NCI-H1694 treated with DMSO at 0.1 percent for 48 hours (cell line): ENCODE measurements around the gene FYN.
A peak's percentile ranks its signal among the peaks of the same experiment; 100 is the strongest.
"Not testable (repeated sequence)": the region's sequence is repeated elsewhere in the genome, so short reads cannot be mapped to it uniquely, and the experiment has no call there.

ENCODE experiments used
- DNase-seq: peaks from one replicate; lab custom pipeline; 2025; lab: John Stamatoyannopoulos, UW

FYN gene

DNA sequence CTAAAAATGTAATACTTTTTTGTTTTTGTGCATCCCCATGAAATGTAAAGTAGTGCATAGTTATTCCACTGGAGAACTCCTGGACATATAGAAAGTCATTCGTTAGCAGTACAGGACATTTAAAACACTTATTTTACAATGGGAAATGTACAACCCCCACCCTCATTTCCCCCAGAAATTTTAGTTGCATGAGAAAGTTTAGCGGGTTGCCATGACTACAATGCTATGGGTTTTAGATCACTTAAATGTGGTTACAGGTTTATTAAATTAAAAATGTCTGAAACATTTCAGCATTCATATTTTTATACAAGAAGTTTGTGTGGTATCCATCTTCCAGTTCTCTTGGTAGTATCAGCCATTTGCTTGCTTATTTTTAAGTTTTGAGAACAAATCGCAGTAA lies 212.7 kb downstream of the FYN start:
- DNase-seq, result no peak

DNA sequence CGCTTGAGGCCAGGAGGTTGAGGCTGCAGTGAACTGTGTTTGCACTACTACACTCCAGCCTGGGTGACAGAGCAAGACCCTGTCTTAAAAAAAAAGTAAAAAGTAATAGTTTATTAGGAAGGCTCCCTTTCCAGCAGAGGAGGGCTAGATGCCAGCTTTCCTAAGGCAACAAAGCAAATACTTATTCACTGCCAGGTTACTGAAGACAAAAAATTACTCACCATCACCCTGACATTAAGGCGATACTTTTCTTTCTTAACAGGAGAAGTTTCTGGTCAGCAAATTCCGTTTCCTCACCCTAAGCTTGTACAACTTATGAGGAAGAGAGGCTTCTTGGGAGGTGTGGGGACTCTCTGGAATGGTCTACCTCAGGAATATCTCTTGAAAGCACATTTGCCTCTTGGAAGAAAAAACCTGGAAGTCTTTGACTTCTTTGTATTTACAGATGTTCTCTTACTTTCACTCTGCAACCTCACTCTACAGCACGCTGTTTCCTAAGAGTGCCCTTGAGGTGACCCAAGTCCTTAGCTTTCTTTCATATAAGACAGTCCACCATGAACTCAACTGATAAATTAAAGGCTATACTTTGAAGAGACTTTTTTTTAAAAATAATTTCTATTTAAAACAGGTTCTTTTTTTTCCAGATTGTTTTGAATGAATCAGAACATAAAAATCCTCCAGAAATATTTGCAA lies 214.6 kb downstream of the FYN start:
- DNase-seq, result no peak

DNA sequence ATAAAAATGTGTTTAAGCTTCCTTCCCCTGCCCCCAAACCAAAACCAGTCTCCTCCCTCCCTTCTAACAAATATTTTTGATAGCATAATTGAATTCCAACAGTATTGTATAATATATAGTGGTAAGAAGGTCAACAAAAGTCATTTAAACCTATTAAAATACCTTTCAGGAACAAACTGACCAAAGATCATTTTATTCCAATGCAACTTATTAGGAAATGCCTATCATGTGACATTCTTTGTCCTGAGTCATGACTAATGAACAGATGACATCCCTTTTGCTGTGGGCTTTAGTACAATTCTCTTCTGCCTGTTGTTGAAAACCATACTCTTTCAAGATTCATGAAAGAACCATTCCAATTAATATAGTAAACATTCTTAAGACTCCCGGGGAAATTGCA lies 216.1 kb downstream of the FYN start:
- no peak for DNase-seq

DNA sequence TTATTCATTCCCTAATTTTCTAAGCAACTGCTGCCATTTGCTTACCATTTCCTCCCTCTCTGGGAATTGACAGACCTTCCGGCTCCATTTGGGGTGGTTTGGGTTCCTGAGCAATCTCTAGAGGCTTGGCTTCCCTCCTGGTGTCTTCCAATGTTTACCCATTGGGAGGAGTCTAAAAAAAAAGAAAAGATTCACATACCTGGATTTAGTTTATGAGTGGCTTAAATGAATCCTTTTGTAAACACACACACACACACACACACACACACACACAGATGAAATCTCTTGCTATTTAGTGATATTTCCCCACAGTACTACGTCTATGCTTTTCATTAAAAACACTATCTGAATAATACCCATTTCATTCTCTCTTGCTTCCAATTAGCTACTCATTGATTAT lies 219.3 kb downstream of the FYN start:
- DNase-seq, result no peak

DNA sequence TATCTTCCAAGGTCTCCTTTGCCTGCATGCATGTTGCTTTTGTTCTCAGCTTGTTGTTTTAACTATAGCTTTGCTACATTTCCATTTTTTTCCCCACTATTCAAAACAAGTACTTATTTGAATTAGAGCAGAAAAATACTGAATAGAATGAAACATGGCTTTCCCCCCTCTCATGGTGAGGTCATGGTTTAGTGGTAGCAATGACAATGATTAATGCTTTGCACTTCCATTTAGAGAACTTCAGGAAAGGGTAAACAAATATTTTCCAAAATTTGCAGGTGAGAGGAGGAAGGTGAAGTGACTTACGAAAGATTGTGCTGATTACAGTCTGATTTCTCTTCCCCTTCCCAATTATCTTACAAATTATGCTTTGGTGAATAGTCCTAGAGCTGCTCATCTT lies 219.8 kb downstream of the FYN start:
- DNase-seq, result no peak

DNA sequence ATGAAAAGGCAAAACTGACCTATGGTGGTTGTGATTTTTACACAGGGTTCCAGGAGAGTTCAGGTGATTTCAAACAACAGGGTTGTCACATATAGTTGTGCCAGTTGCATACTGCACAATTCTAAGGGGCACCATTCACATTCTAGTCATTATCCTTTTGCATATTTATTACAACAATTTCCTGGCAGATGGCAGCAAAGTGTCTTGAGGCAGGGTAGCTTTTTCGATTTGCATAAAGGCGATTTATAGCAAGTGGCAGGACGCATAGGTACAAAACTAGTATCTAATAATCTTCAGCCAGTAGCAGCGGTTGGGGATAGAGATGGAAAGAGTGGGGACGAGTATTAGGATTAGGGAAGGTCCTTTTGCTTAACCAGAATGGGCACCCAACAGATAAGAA lies 221.1 kb downstream of the FYN start:
- DNase-seq, result no peak

DNA sequence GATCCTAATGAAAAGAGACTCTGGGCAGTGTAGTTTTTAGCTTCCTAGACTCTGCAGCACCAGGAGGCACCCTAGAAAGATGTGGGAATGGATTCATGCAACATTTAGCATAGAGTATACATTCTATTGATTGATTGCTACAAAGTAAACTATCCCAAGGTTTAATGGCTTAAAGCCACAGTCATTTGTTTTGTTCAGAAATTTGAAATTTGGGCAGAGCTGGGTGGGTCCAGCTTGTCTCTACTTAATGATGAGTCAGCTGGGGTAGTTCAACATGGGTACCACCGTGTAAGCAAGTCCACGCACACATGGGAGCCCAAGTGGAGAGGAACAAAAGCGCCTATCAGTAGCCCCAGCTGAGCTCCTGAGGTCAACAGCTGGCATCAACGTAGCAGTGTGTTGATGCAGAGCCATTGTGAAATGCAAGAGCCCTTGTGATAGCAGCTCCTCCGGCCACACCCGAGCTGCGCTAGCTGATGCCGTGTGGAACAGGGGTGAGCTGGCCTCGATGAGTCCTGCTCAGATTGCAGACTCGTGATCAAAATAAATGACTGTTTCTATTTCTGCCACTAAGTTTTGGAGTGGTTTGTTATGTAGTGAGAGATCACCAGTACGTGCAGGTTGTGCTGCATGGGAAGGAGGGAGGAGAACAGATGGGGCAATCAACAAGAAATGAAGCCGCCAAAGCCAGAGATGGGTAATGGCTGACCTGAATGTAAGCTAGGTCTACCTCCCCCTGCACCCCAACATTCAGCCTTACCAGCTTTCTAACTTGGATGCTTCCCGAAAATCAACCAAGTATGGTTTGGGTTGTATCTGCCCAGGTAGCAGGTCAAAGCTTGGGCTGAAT lies 221.8 kb downstream of the FYN start:
- no peak for DNase-seq

DNA sequence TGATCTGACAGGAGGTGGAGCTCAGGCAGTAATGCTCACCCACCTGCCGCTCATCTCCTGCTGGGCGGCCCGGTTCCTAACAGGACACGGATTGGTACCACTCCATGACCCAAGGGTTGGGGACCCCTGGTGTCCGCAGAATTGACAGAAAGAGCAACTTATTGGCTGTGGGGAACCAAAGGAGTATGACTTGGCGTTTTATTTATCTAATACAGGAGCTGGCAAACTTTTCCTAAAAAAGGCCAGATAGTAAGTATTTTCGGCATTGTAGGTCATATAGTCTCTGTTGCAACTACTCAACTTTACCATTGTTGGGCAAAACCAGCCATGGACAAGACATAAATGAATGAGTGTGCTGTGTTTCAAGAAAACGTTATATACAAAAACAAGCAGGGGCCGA lies 223.2 kb downstream of the FYN start:
- DNase-seq, result no peak

DNA sequence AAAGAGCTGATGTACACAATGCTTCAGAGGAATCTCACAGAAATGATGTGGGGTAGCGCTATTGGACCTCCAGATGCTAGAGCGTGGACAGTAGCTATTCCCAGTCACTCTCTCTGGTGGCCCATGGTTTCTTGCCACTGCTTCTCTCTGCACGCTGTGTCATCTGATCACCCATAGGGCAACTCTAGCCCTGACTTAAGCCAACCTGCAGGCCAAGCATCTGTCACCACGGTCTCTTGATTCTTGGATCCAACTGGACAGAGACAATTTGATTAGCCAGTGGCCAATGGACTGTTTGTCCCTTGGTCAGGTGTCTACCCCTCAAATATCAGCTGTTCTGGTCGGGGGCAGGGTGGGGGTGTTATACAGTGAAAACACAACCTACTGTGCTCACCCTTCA lies 225.2 kb downstream of the FYN start:
- no peak for DNase-seq

DNA sequence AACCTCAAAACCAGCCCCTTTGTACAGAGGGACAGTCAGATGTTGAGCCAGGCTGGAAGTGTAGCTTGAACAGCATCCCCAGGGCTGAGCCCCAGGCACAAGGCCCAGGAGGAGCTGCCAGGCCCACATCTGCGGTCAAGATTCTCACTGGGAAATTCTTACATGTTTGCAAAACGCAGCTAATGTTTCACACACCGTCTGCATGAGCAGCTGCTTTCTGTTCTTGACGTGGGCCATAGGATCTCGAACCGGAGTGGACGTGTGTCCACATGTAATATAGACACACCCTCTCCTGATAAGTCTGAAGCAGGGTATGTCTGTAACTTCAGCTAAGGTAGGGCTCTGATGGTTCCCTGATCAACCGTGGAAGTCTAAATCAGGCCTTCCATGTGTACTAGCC lies 226.3 kb downstream of the FYN start:
- no peak for DNase-seq

DNA sequence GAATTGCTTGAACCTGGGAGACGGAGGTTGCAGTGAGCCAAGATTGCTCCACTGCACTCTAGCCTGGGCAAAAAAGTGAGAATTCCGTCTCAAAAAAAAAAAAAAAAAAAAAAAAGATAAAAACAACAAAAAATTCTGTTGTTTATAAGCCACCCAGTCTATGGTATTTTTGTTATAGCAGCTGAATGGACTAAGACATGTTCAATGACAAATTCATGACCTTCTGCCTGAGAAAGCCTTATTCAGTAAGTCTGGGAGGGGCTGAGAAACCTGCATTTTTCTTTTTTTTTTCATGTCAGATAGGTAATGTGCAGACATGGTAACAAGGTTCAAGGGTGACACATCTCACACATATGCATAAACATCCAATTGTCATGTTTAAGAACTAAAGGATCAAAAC lies 227.2 kb downstream of the FYN start:
- no peak for DNase-seq

DNA sequence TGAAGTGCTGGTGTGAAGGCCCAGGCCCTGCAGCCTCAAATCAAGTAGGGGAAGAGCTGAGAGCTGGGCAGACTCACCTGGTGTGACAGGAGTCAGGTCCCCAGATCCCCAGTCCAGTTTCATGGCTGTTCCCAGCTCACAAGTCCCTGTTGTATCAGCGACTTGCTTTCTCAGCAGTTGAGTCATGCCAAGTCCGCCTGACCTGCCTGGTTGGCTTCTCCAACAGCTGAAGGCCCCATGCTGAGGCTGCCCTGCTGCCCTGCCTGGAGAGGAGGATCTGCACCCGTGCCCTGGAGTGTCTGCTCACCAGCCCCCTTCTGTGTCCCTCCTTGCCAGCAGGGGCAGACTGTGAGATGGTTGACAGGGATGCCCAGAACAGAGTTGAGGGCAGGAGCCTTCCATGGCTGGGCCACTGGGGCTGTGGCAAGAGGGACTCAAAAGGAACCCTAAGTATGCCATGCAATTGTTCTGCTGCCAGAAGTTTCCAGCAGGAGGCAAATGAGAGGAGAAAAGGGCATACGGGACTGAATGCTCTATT lies 228.3 kb downstream of the FYN start:
- DNase-seq, result no peak

DNA sequence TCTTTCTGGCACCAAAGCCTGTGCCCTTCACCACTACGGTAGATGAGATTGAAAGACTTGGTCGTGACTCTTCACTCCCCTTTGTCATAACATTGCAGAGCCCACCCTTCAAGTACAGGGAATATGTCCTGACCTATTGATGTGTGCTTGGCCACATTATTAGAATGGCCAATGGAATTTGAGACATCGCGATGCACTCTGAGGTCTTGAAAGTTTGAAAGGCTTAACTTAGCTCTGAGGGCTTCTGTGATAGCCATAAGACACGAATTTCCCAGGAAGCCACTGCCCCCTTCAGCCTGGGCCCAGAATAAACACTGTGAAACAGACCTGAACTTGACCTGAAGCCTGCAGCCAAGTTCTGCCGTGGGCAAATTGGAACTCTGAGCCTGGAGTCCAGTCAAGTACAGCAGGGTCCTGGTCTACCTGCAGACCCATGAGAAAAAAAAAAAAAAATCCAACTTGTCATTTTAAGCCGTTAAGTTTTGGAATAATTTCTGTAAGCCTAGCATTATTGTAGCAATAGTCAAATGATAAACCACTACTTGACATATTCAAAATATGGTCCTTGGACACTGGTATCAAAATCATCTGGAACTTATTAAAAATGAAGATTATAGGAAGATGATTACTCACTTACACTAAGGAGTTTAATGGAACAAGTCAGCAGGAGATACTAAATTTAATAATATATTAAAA lies 230.6 kb downstream of the FYN start:
- DNase-seq, result peak; percentile 31

DNA sequence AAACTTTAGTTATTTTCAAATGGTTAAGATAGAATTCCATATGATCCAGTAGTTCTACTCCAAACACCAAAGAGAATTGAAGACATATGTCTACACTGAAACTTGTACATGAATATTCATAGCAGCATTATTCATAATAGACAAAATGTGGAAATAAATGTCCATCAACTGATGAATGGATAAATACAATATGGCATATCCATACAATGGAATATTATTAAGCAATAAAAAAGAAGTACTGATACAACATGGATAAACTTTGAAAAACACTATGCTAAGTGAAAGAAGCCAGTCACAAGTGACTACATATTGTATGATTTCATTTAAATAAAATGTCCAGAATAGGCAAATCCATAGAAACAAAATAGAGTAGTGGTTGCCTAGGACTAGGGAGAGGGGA lies 234.0 kb downstream of the FYN start:
- no peak for DNase-seq

DNA sequence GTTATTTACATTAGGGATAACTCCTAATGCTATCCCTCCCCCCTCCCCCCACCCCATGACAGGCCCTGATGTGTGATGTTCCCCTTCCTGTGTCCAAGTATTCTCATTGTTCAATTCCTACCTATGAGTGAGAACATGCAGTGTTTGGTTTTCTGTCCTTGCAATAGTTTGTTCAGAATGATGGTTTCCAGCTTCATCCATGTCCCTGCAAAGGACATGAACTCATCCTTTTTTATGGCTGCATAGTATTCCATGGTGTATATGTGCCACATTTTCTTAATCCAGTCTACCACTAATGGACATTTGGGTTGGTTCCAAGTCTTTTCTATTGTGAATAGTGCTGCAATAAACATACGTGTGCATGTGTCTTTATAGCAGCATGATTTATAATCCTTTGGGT lies 238.3 kb downstream of the FYN start:
- not testable (repeated sequence) for DNase-seq

DNA sequence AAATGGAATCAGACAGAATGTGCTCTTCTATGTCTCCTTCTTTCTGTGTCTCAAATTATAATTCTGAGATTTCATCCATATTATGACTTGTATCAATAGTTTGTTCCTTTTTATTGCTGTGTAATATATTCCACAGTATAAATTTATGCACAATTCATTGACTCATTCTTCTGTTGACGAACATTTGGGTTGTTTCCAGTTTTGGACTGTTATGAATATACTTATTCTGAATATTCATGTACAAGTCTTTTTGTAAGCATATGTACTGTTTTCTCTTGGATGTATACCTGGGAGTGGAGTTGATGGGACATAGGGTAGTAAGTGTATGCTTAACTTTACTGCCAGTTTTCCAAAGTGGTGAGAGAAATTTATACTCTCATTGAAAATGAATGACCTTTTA lies 239.4 kb downstream of the FYN start:
- DNase-seq, result no peak

DNA sequence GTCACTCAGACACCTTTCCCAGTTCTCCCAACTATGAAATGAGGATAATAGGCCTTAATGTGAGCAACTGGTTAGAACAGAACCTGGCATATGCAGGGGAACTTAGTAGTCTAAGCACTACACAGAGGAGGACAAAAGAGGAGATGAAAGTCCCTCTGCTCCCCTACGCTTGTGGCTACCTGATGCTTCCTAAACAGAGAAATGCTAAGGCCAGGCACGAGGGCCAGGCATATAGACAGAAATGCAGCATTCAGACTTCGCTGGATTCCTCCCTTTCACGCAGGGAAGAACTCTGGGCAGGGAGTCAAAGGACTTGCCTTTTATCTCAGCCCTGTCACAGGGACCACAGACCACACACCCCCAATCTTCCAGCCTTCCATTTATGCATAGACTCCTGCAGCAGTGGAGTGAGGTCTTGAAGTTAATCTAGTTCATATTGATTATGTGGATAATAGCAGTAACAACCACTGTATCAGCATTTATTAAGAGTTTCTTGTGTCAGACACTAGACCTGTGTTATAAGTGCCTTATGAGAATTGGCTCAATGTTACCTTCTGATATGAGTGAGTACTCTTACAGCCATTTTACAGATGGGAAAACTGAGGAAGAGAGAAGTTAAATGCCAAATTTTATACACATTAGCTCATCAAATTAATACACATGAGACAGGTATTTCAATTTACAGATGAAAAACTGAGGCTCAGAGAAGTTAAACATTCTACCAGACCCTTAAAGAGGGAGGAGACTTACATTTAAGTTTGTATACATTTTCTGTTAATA lies 240.6 kb downstream of the FYN start:
- DNase-seq, result no peak

DNA sequence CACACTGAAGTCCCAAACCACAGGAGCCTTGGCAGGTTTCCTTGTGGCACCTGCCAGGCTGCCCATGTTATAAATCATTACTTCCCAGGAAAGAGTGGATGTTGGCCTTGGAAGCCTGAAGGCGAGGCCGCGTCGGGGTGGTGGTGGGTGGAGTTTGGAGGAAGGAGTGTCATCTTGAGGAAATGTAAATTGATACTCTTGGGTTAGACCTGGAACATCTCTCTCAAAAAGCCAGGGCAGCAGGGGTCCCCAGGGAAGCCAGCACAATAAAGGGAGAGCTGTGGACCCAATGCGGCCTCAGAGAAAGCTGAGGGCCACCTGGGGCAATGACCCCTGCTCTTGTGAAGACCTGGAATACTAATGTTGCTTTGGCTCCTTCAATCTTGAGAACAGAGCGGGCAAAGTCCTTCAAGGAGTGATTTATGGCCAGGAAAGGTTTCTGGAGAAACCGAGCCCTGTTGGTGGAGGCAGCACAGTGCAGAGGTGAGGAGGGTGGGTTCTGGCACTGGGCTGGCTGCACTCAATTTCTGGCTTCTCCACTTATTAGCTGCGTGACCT lies 241.3 kb downstream of the FYN start:
- DNase-seq, result no peak

DNA sequence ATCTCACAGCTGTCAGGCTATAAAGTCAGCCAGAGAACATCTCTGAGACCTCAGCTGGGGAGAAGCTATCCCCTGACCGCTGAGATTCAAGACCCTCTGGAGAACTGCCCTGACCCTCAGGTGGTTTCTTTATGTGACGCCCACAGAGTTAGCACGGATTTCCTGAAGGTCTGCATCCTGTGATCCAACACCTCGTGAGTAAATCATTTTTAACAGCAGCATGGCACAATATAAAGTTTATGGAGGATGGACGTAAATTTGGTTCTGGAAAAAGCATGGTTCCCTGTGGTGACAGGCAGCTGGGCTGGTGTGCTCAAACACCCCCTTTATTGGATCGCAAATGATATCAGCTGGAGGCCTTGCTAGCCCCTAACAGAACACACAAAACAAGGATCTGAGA lies 242.2 kb downstream of the FYN start:
- no peak for DNase-seq

DNA sequence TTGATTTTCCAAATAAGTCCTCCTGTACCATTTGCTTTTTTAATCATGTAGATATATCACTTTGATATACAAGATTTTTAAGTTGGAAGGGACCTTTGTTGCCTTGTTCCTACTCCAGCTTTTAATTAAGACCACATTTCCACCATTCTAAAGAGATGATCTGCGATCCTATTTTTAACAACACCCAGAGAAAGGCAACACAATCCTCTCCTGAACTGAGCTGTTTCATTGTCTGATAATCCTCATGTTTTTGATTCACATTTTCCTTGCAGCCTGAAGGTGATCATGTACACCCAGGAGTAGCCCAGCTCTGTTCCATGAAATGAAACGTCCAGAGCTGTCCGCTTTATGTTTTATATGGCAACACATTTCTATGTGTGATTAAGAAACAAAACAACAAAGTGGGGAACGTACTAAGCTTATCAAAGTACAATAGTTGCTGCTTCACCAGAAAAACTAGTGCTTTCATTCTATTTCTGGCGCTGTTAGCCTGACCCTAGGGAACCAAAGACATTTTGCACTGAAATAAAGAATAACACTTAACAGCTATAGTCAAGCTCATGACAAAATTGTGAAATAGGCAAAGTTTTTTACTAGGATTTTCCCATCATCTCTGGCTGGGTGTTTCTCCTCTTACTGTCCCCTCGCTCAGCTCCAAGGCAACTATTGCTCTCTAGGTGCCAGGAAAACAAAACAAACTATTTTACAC lies 245.0 kb downstream of the FYN start:
- no peak for DNase-seq

DNA sequence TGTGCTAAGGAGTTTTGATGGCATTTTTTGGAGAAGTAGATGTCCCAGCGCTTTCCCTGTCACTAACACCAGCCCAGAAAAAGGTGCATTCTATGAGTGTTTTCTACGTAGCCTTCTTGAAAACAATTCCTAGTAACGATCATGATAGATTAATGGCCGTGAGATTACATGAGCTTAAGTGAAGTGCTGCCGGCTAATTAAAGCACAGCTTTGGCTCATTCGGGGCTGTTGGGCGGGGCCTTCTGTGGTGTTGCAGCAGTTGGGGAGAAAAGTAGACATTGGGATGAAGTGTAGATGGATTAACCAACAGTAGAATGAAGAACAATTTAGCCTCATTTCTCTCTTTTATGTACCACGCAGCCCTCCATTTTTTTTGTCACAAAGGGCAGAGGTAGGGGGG lies 246.8 kb downstream of the FYN start:
- DNase-seq, result peak; percentile 66
